Caki2 (cell line): Measurements from ENCODE around the gene SLC25A19. TPM values are rescaled to one million over a fixed set of nuclear protein-coding genes. Genes with fewer than 3 reads are reported as not detected.

Experiments used
- DNase-seq: peaks from one replicate; pipeline ENCODE4 v3.0.0-alpha.2; 2015; ENCODE audit warnings: low read depth
- in situ Hi-C: cut with HindIII; loops from 2 replicates; pipeline ENCODE4 v1.10.0; 2016; ENCODE audit warnings: low sequenced_read_pairs, low pct_unique_long_range_greater_than_20kb, mixed read lengths
- total RNA-seq: library from RNA; depleted of rRNA; stranded (reverse); fragments of >200 nt; shearing (Covaris generic); gene quantifications from 2 replicates; pipeline ENCODE4 v1.2.3, GENCODE V29; 2014; ENCODE audit warnings: low replicate concordance; rRNA removed

The SLC25A19 gene
- total RNA-seq, 1 experiment from 2014 or later = 16.5 TPM

DNA sequence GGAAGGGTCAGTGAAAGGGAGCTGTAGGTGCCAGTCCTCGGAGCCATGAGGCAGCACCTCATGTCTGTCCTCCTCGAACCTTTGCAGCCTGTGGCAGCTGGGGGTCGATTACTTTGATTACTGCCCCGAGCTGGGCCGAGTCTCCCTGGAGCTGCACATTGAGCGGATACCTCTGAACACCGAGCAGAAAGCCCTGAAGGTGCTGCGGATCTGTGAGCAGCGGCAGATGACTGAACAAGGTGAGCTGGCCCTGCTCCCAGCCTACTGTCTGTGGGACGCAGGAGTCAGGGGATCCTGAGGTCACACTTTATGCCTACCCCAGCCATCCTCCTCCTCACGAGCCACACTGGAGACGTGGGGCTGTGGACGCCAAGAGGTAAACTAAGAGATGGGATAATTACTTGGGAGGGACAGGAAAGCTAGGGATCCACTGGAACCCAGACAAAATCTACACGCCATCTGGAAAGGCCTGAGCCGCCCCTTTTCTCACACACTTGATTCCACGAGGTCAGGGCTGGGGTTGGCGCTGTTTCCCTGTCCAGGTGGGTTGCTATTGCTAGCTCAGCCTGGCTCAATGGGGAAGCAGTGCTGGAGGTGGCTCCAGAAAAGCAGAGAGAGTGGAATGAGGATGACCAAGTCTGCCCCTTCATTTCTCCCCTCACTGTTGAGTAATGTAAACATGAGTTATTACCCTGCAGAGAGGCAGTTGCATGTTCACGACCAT lies 57.3 kb downstream of the SLC25A19 start:
- in situ Hi-C loops = no loop called here
- no peak for DNase-seq

GRCh38 chr17:75231071-75231470 lies 58.2 kb downstream of the SLC25A19 start:
- no peak for DNase-seq
- in situ Hi-C loops = no loop called here

- in situ Hi-C loops = no loop called here
- DNase-seq = no peak
These were observed 60.4 kb downstream of the SLC25A19 start for GRCh38 chr17:75228847-75229246.

DNA sequence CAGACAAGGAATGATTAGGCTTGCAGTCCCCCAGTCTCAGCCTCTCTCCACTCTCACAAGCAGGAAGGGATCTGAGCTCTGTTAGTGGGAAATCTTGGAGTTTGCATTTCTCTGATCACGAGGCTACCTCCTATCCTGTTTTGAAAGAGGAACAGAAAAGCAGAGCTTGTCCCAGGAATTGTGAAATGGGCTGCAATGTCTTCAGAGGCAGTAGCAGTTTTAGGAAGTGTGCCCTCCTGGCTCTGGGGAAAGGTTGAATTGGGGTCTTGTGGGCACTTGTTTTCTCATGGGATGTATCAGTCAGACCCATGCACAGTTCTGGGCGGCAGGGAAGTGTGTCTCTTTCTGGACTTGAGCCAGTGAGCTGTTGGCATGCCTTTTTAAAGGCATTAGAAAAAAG lies 60.9 kb downstream of the SLC25A19 start:
- in situ Hi-C loops = no loop called here
- DNase-seq = no peak

DNA sequence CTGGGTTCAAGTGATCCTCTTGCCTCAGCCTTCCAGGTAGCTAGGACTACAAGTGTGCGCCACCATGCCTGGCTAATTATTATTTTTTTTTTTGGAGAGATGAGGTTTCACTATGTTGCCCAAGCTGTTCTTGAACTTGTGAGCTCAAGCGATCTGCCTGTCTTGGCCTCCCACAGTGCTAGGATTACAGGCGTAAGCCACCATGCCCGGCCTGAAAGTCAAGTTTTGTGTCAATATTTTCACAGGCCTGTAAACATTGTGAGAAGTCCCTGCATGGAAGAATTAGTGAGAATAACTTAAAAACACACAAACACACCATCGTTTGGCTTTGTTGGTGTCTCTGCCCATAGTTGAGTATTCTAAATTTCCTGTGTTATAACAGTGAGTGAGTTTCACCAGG lies 61.5 kb downstream of the SLC25A19 start:
- in situ Hi-C loops = no loop called here

DNA sequence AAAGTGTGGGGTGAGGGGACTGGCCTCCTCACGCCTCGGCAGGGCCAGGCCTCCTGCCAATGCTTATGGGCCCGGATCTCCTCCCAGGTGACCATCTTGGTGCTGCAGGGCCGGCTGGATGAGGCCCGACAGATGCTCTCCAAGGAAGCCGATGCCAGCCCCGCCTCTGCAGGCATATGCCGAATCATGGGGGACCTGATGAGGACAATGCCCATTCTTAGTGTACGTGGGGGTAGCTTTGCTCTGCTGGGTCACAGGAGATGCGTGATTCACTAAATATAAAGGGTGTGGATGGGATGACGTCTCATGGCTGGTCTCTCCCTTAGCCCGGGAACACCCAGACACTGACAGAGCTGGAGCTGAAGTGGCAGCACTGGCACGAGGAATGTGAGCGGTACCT lies 64.2 kb downstream of the SLC25A19 start:
- DNase-seq = no peak
- in situ Hi-C loops = no loop called here

More for the DNA sequence above, 61.5 kb downstream of the SLC25A19 start:
- no peak for DNase-seq

Other genes starting within 250 kb of the SLC25A19 start
- 289 and 430 TPM in 2 replicates for gene ATP5PD, start 242.5 kb downstream of the SLC25A19 start, total RNA-seq
- gene KCTD2, start 242.2 kb downstream of the SLC25A19 start, total RNA-seq = 17.9 and 26.6 TPM in 2 replicates
- gene SLC16A5, start 201.5 kb downstream of the SLC25A19 start, total RNA-seq = 3.0 and 4.4 TPM in 2 replicates
- gene ARMC7, start 179.5 kb downstream of the SLC25A19 start, total RNA-seq = 15.8 and 17.4 TPM in 2 replicates
- 135 and 304 TPM in 2 replicates for gene NT5C, start 157.7 kb downstream of the SLC25A19 start, total RNA-seq
- gene JPT1, start 134.9 kb downstream of the SLC25A19 start, total RNA-seq = 276 and 299 TPM in 2 replicates
- gene SUMO2, start 106.5 kb downstream of the SLC25A19 start, total RNA-seq = 157 and 161 TPM in 2 replicates
- 71.4 and 87.8 TPM in 2 replicates for gene NUP85, start 83.8 kb downstream of the SLC25A19 start, total RNA-seq
- gene GGA3, start 27.8 kb downstream of the SLC25A19 start, total RNA-seq = 8.7 and 14.0 TPM in 2 replicates
- gene MRPS7, start 27.6 kb downstream of the SLC25A19 start, total RNA-seq = 93.0 and 129 TPM in 2 replicates
- gene MIF4GD, start 18.2 kb downstream of the SLC25A19 start, total RNA-seq = 37.8 and 40.0 TPM in 2 replicates
- gene GRB2, start 116.2 kb upstream of the SLC25A19 start, total RNA-seq = 113 and 118 TPM in 2 replicates
- 65.8 and 66.0 TPM in 2 replicates for gene TMEM94, start 167.2 kb upstream of the SLC25A19 start, total RNA-seq
- gene CASKIN2, start 226.1 kb upstream of the SLC25A19 start, total RNA-seq = 12.9 and 16.9 TPM in 2 replicates
- gene TSEN54, start 227.1 kb upstream of the SLC25A19 start, total RNA-seq = 53.3 and 78.0 TPM in 2 replicates
- 34.2 and 42.5 TPM in 2 replicates for gene LLGL2, start 236.3 kb upstream of the SLC25A19 start, total RNA-seq